HEK293 (cell line): Measurements from ENCODE around the gene SMIM36.

Experiments
- HOXC10 ChIP-seq: sonication (generic); formaldehyde crosslinking; IDR thresholded peaks from 2 replicates; pipeline ENCODE4 v1.8.1; 2023; ENCODE audit warnings: mild to moderate bottlenecking, missing genetic modification reagents
- KLF8 ChIP-seq: fragments of 450-650 bp; formaldehyde crosslinking; IDR thresholded peaks from 2 replicates; pipeline ENCODE4 v1.5.1; 2016; ENCODE audit warnings: missing biosample characterization, missing genetic modification characterization
- ZFHX2 ChIP-seq: fragments of 450-650 bp; formaldehyde crosslinking; conservative IDR thresholded peaks from 2 replicates; pipeline ENCODE4 v1.5.1; 2016; ENCODE audit warnings: missing biosample characterization, missing genetic modification characterization
- ZNF211 ChIP-seq: fragments of 450-650 bp; formaldehyde crosslinking; IDR thresholded peaks from 2 replicates; pipeline ENCODE4 v1.5.1; 2016; ENCODE audit warnings: low read depth, missing biosample characterization, missing genetic modification characterization
- ZNF843 ChIP-seq: fragments of 450-650 bp; formaldehyde crosslinking; IDR thresholded peaks from 2 replicates; pipeline ENCODE4 v1.5.1; 2016; ENCODE audit warnings: missing biosample characterization, missing genetic modification characterization
- TF ChIP-seq, protein P1 (sequence below): fragments of 450-650 bp; formaldehyde crosslinking; IDR thresholded peaks from 2 replicates; pipeline ENCODE4 v1.5.1; 2017; ENCODE audit warnings: missing biosample characterization, mild to moderate bottlenecking, missing genetic modification characterization, moderate library complexity
- TF ChIP-seq, protein P2 (sequence below): fragments of 450-650 bp; formaldehyde crosslinking; IDR thresholded peaks from 2 replicates; pipeline ENCODE4 v1.5.1; 2017; ENCODE audit warnings: missing biosample characterization, missing genetic modification characterization
- TF ChIP-seq, protein P3 (sequence below): fragments of 450-650 bp; IDR thresholded peaks from 2 replicates; pipeline ENCODE4 v1.5.1; 2018; ENCODE audit warnings: missing biosample characterization, missing genetic modification characterization
- TF ChIP-seq, protein P4 (sequence below): fragments of 450-650 bp; formaldehyde crosslinking; IDR thresholded peaks from 2 replicates; pipeline ENCODE4 v1.5.1; 2016; ENCODE audit warnings: missing biosample characterization, missing genetic modification characterization
- TF ChIP-seq, protein P5 (sequence below): fragments of 450-650 bp; formaldehyde crosslinking; IDR thresholded peaks from 2 replicates; pipeline ENCODE4 v1.5.1; 2016; ENCODE audit warnings: missing biosample characterization, missing genetic modification characterization
- TF ChIP-seq, protein P6 (sequence below): fragments of 450-650 bp; formaldehyde crosslinking; conservative IDR thresholded peaks from 2 replicates; pipeline ENCODE4 v1.5.1; 2016; ENCODE audit warnings: low read depth, missing biosample characterization, missing genetic modification characterization
- TF ChIP-seq, protein P7 (sequence below): sonication (generic); formaldehyde crosslinking; IDR thresholded peaks from 2 replicates; pipeline ENCODE4 v1.8.1; 2022; ENCODE audit warnings: mild to moderate bottlenecking, moderate library complexity, missing genetic modification reagents

Gene SMIM36

DNA sequence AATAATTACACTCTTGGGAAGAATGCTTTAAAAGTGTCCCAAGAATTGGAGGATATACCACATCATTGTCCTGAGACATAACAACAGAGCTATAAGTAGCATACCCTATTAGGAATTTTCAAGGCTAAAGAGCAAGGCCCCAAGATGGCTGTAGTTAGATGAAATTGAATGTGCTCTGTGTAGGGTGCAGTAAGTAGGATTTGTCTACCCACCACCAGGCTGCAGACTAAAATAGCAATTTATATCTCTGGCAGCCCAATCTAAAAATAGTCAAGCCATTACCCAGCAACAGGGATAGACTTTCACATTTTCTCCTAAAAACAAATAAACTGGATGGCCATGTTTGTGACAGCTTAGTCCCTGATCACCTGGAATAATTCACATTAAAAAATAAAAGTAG, 95.3 kb downstream of the SMIM36 start (continued):
- TF ChIP-seq, protein P1, sequence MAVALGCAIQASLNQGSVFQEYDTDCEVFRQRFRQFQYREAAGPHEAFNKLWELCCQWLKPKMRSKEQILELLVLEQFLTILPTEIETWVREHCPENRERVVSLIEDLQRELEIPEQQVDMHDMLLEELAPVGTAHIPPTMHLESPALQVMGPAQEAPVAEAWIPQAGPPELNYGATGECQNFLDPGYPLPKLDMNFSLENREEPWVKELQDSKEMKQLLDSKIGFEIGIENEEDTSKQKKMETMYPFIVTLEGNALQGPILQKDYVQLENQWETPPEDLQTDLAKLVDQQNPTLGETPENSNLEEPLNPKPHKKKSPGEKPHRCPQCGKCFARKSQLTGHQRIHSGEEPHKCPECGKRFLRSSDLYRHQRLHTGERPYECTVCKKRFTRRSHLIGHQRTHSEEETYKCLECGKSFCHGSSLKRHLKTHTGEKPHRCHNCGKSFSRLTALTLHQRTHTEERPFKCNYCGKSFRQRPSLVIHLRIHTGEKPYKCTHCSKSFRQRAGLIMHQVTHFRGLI (tag by site-specific recombination) = no peak
- TF ChIP-seq, protein P2, sequence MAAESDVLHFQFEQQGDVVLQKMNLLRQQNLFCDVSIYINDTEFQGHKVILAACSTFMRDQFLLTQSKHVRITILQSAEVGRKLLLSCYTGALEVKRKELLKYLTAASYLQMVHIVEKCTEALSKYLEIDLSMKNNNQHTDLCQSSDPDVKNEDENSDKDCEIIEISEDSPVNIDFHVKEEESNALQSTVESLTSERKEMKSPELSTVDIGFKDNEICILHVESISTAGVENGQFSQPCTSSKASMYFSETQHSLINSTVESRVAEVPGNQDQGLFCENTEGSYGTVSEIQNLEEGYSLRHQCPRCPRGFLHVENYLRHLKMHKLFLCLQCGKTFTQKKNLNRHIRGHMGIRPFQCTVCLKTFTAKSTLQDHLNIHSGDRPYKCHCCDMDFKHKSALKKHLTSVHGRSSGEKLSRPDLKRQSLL (tag by site-specific recombination) = no peak
- TF ChIP-seq ZNF211 (no peak), KLF8 (no peak), ZFHX2 (no peak), HOXC10 (CRISPR knock-in tag) (no peak), ZNF843 (tag by site-specific recombination) (no peak)
- TF ChIP-seq, protein P3, sequence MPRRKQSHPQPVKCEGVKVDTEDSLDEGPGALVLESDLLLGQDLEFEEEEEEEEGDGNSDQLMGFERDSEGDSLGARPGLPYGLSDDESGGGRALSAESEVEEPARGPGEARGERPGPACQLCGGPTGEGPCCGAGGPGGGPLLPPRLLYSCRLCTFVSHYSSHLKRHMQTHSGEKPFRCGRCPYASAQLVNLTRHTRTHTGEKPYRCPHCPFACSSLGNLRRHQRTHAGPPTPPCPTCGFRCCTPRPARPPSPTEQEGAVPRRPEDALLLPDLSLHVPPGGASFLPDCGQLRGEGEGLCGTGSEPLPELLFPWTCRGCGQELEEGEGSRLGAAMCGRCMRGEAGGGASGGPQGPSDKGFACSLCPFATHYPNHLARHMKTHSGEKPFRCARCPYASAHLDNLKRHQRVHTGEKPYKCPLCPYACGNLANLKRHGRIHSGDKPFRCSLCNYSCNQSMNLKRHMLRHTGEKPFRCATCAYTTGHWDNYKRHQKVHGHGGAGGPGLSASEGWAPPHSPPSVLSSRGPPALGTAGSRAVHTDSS (tag by site-specific recombination) = no peak
- TF ChIP-seq, protein P4, sequence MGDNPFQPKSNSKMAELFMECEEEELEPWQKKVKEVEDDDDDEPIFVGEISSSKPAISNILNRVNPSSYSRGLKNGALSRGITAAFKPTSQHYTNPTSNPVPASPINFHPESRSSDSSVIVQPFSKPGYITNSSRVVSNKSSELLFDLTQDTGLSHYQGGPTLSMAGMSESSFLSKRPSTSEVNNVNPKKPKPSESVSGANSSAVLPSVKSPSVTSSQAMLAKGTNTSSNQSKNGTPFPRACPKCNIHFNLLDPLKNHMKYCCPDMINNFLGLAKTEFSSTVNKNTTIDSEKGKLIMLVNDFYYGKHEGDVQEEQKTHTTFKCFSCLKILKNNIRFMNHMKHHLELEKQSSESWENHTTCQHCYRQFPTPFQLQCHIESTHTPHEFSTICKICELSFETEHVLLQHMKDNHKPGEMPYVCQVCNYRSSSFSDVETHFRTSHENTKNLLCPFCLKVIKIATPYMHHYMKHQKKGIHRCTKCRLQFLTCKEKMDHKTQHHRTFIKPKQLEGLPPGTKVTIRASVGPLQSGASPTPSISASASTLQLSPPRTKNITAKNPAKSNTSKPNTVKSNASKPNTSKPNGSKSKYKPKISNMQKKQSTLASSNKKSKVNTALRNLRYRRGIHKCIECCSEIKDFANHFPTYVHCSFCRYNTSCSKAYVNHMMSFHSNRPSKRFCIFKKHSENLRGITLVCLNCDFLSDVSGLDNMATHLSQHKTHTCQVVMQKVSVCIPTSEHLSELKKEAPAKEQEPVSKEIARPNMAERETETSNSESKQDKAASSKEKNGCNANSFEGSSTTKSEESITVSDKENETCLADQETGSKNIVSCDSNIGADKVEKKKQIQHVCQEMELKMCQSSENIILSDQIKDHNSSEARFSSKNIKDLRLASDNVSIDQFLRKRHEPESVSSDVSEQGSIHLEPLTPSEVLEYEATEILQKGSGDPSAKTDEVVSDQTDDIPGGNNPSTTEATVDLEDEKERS (tag by site-specific recombination) = no peak
- TF ChIP-seq, protein P5, sequence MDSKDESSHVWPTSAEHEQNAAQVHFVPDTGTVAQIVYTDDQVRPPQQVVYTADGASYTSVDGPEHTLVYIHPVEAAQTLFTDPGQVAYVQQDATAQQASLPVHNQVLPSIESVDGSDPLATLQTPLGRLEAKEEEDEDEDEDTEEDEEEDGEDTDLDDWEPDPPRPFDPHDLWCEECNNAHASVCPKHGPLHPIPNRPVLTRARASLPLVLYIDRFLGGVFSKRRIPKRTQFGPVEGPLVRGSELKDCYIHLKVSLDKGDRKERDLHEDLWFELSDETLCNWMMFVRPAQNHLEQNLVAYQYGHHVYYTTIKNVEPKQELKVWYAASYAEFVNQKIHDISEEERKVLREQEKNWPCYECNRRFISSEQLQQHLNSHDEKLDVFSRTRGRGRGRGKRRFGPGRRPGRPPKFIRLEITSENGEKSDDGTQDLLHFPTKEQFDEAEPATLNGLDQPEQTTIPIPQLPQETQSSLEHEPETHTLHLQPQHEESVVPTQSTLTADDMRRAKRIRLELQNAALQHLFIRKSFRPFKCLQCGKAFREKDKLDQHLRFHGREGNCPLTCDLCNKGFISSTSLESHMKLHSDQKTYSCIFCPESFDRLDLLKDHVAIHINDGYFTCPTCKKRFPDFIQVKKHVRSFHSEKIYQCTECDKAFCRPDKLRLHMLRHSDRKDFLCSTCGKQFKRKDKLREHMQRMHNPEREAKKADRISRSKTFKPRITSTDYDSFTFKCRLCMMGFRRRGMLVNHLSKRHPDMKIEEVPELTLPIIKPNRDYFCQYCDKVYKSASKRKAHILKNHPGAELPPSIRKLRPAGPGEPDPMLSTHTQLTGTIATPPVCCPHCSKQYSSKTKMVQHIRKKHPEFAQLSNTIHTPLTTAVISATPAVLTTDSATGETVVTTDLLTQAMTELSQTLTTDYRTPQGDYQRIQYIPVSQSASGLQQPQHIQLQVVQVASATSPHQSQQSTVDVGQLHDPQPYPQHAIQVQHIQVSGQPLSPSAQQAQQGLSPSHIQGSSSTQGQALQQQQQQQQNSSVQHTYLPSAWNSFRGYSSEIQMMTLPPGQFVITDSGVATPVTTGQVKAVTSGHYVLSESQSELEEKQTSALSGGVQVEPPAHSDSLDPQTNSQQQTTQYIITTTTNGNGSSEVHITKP (tag by site-specific recombination) = no peak
- TF ChIP-seq, protein P6, sequence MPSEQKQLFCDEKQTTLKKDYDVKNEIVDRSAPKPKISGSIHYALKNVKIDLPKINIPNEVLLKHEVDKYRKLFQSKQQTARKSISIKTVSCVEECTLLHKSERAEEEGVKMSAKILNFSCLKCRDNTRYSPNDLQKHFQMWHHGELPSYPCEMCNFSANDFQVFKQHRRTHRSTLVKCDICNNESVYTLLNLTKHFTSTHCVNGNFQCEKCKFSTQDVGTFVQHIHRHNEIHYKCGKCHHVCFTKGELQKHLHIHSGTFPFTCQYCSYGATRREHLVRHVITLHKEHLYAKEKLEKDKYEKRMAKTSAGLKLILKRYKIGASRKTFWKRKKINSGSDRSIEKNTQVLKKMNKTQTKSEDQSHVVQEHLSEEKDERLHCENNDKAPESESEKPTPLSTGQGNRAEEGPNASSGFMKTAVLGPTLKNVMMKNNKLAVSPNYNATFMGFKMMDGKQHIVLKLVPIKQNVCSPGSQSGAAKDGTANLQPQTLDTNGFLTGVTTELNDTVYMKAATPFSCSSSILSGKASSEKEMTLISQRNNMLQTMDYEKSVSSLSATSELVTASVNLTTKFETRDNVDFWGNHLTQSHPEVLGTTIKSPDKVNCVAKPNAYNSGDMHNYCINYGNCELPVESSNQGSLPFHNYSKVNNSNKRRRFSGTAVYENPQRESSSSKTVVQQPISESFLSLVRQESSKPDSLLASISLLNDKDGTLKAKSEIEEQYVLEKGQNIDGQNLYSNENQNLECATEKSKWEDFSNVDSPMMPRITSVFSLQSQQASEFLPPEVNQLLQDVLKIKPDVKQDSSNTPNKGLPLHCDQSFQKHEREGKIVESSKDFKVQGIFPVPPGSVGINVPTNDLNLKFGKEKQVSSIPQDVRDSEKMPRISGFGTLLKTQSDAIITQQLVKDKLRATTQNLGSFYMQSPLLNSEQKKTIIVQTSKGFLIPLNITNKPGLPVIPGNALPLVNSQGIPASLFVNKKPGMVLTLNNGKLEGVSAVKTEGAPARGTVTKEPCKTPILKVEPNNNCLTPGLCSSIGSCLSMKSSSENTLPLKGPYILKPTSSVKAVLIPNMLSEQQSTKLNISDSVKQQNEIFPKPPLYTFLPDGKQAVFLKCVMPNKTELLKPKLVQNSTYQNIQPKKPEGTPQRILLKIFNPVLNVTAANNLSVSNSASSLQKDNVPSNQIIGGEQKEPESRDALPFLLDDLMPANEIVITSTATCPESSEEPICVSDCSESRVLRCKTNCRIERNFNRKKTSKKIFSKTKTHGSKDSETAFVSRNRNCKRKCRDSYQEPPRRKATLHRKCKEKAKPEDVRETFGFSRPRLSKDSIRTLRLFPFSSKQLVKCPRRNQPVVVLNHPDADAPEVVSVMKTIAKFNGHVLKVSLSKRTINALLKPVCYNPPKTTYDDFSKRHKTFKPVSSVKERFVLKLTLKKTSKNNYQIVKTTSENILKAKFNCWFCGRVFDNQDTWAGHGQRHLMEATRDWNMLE (tag by site-specific recombination) = no peak
- TF ChIP-seq, protein P7, sequence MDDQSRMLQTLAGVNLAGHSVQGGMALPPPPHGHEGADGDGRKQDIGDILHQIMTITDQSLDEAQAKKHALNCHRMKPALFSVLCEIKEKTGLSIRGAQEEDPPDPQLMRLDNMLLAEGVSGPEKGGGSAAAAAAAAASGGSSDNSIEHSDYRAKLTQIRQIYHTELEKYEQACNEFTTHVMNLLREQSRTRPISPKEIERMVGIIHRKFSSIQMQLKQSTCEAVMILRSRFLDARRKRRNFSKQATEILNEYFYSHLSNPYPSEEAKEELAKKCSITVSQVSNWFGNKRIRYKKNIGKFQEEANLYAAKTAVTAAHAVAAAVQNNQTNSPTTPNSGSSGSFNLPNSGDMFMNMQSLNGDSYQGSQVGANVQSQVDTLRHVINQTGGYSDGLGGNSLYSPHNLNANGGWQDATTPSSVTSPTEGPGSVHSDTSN (CRISPR knock-in tag) = no peak
